PFSK-1 (cell line): ENCODE results near the gene SAPCD1.

Experiments used
- POLR2AphosphoS5 ChIP-seq: IDR thresholded peaks from 2 replicates; pipeline ENCODE4 v1.6.1; 2012; ENCODE audit warnings: low read depth, mild to moderate bottlenecking, control low read depth, low read length, moderate library complexity
- TAF1 ChIP-seq: IDR thresholded peaks from 2 replicates; pipeline ENCODE4 v1.6.1; 2012; ENCODE audit warnings: low read length, control low read depth, borderline replicate concordance; ENCODE audit not compliant: insufficient read depth

- no peak for TF ChIP-seq TAF1
- no peak for TF ChIP-seq POLR2AphosphoS5
These were observed 24.2 kb upstream of the SAPCD1 start for GRCh38 chr6:31737991-31738979.
